Stimulated activated CD4-positive, alpha-beta T cell treated with anti-CD3 and anti-CD28 coated beads, TNF-alpha, amount 100 ng/mL, for 24 hours (primary cell): Measurements from ENCODE around the gene IGFALS.
A peak's percentile ranks its signal among the peaks of the same experiment; 100 is the strongest.

Source experiments
- DNase-seq, 3 experiments: peaks; one replicate each; pipeline ENCODE4 v3.0.0-alpha.2; 2020; ENCODE audit warnings: low read depth in 3 of 3

IGFALS gene

GRCh38 chr16:1790261-1790610 lies 3.3 kb downstream of the IGFALS start:
- DNase-seq, result no peak

GRCh38 chr16:1789643-1790045 lies 3.9 kb downstream of the IGFALS start:
- DNase-seq, result no peak

- no peak for DNase-seq
These were observed 4.8 kb downstream of the IGFALS start for GRCh38 chr16:1788708-1789100.

GRCh38 chr16:1788095-1788707 lies 5.3 kb downstream of the IGFALS start:
- no peak for DNase-seq

GRCh38 chr16:1787322-1788094 lies 6.0 kb downstream of the IGFALS start:
- no peak for DNase-seq

- DNase-seq, result no peak
These were observed 6.5 kb downstream of the IGFALS start for GRCh38 chr16:1787056-1787321.

GRCh38 chr16:1786242-1787055 lies 7.1 kb downstream of the IGFALS start:
- no peak for DNase-seq

GRCh38 chr16:1785846-1786170 lies 7.7 kb downstream of the IGFALS start:
- no peak for DNase-seq

- DNase-seq, result no peak
These were observed 8.3 kb downstream of the IGFALS start for GRCh38 chr16:1784977-1785845.

GRCh38 chr16:1782408-1783264 lies 10.9 kb downstream of the IGFALS start, which contains the start of the genes NUBP2 and SPSB3:
Gene NUBP2 (plus strand): TSS chr16:1782960. CDS start chr16:1783021, 61 bp downstream.
Gene SPSB3 (minus strand): TSS chr16:1782571. CDS start chr16:1781483, 1,088 bp downstream.
- peak; percentile 97 to 99 (median 98) for DNase-seq

- DNase-seq, result no peak
These were observed 11.6 kb downstream of the IGFALS start for GRCh38 chr16:1781758-1782407.

- DNase-seq, result no peak
These were observed 12.3 kb downstream of the IGFALS start for GRCh38 chr16:1781254-1781653.

- DNase-seq, result no peak
These were observed 12.8 kb downstream of the IGFALS start for GRCh38 chr16:1780677-1781072.

- DNase-seq, result no peak
These were observed 13.5 kb downstream of the IGFALS start for GRCh38 chr16:1779741-1780676.

GRCh38 chr16:1779234-1779701 lies 14.2 kb downstream of the IGFALS start:
- no peak for DNase-seq

- no peak for DNase-seq
These were observed 15.0 kb downstream of the IGFALS start for GRCh38 chr16:1778200-1779179.

- DNase-seq, result no peak
These were observed 15.9 kb downstream of the IGFALS start for GRCh38 chr16:1777375-1778199.
